Bone marrow (tissue), 2 donors: ENCODE results near the gene NUP88.

Experiments used
- DNase-seq, 2 donors: peaks; one replicate each; lab custom pipeline; 2025; lab: John Stamatoyannopoulos, UW

The NUP88 gene

GRCh38 chr17:5419959-5420653, 644 bp upstream of the NUP88 start, which contains the start of gene RPAIN:
Gene RPAIN, plus strand, starts transcription at chr17:5420182. Its CDS starts 29 bp downstream, at chr17:5420211.
- peak in 1 of 2 donors; percentile 95 for DNase-seq

GRCh38 chr17:5418858-5419355, 555 bp downstream of the NUP88 start:
- peak in 1 of 2 donors; percentile 27 for DNase-seq

- no peak for DNase-seq
Observed at GRCh38 chr17:5416901-5417300, 2.6 kb downstream of the NUP88 start.

DNA sequence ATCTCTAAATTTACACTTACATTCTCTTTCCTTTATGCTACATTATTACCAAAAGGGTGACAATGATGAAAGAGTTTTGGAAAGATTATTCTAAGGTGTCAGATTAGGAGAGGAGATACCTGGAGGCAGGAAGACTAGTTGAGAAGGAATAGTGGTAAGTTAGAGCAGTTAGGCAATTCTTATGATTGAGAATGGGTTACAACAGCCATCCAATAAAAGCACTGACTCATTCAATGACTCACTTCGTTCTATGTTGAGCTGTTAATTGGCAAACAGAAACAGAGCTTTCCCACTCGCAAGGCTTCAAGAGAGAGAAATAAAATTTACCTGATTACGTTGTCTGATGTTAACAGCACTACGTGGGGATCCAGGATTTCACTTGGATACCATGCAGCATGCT, 5.8 kb downstream of the NUP88 start:
- DNase-seq = no peak

GRCh38 chr17:5410594-5411272, 8.7 kb downstream of the NUP88 start:
- DNase-seq = no peak

DNA sequence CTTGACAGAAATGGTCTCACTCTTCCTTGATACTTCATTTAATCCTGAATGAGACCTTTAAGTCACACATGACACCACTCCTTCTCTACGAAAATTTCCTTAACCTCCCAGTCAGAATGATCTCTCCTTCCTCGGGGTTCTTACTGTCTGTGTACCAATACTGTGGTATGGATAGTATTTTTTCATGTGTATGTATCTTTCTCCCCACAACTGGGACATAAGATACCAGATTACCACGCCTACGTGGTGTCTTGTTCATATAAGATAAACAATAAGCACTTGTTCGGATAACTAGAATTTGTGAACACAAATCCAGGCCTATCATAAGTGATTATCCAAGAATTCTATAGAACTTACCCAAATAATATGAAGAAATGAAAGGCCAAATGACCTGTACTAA, 11.3 kb downstream of the NUP88 start:
- DNase-seq = no peak

GRCh38 chr17:5405400-5405799, 14.1 kb downstream of the NUP88 start:
- DNase-seq = no peak

DNA sequence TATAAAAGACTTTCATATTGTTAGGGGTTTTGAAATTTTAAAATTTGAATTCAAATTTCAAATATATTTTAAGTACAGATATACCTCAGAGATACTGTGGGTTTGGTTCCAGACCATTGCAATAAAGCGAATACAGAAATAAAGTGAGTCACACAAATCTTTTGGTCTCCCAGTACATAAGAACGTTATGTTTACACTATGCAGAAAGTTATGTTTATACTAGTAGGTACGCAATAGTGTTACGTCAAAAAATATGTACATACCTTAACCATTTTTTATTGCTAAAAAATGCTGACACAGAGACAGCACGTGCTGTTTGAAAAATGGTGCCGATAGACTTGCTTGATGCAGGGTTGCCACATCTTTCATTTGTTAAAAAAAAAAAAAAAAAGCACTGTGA, 19.7 kb downstream of the NUP88 start:
- DNase-seq = no peak

GRCh38 chr17:5396612-5397011, 22.9 kb downstream of the NUP88 start:
- no peak for DNase-seq

GRCh38 chr17:5391678-5392077, 27.8 kb downstream of the NUP88 start:
- no peak for DNase-seq

DNA sequence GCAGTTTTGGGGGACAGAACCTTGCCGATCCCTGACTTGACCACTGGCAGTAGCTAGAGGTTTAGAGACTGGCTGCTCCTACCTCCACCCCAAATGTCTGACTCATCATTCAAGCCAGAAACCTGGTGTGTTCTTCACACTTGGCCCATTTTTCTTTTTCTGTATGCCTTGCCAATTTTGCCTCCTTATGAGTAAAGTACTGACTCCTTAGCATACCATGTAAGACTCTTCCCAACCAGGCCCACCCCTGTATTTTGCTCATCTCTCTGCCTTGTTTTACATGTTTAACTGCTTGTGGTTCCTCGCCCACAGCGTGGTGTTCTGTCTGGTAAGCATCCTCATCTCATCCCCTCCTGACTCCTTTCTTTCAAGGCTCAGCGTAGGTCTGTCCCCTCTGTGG, 37.9 kb downstream of the NUP88 start:
- no peak for DNase-seq

- no peak for DNase-seq
Observed at GRCh38 chr17:5380491-5381135, 38.8 kb downstream of the NUP88 start.

DNA sequence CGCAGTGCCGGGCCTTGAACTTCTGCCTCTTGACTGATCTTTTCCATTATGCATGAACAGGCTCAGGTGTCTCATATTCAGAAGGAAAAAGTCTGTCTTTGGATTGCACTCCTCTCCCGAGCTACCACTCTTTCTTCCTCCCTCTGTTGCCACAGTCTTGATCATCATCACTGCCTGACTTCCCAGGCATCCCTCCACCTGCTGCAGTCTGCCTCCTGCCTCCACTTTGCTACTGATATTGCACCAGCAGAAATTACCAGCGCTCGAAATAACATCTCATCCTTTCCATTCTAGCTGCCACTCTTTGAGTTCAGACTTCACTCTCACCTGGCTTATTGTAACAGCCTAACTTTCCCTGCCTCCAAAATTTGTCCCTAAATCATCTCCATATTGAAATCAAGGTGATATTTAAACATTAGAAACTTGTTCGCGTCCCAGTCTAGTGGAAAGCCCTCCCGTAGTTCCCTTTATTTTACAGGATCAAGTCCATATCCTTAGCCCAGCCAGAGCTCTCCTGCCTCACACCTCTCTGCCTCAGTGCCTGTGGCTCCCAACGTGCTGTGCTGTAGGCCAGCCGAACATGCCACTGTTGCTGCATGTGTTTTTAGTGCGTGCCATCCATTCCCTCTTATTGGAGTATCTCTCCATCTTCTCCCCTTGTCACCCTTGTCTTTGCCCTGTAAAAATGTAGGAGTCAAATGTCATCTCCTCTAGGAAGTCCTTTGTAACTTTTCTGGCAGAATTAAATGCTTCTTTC, 39.9 kb downstream of the NUP88 start:
- no peak for DNase-seq

- DNase-seq = no peak
Observed at GRCh38 chr17:5378566-5379207, 40.8 kb downstream of the NUP88 start.

DNA sequence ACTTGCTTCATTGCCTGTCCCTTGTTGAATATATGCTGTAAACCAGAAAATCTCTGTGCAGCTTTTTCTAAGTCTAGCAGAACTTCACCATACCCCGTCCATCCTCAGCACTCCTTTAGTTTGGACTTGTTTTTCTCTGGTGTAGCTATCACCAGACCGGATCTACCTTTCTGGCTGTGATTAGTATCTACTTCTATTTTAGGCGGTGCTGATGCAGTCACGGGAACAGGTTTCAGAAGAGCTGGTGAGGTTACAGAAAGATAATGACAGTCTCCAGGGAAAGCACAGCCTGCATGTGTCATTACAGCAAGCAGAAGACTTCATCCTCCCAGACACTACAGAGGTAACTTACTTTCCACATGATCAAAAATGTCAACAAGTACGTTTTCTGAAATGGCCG, 46.4 kb downstream of the NUP88 start:
- DNase-seq = no peak

DNA sequence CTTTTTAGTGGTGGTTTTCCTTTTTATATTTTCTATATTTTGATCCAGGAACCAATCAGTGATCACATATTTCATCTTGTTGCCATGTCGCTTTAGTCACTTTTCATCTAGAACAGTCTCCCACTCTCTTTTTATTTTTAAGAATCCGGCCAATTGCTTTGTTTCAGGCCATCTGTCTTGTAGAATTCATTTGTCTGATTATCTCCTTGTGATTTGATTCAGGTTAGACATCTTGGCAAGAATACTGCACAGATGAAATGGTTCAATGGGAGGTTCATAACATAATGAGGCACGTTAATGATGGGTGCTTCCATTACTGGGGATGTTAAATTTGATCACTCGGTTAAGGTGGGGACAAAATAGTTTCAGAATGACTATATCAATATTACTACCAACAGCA, 49.1 kb downstream of the NUP88 start:
- no peak for DNase-seq

GRCh38 chr17:5365831-5366230, 53.6 kb downstream of the NUP88 start:
- no peak for DNase-seq

DNA sequence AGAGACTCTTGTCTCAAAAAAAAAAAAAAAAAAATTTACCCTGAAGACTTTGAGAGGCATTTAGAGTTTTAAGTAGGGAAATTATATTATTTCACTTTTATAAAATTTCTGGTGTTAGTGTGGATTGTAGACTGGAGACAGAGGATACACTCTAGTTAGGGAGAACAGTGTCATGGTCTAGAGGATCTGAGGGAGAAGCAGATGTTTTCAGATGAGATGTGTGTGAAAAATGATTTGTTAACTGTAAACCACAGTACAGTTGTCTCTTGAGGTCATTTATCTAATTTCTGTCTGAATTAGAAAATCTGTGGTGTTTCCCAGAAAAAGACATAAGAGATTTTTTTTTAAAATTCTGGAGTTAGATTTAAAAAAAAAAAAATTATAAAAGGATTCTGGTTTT, 54.8 kb downstream of the NUP88 start:
- no peak for DNase-seq

DNA sequence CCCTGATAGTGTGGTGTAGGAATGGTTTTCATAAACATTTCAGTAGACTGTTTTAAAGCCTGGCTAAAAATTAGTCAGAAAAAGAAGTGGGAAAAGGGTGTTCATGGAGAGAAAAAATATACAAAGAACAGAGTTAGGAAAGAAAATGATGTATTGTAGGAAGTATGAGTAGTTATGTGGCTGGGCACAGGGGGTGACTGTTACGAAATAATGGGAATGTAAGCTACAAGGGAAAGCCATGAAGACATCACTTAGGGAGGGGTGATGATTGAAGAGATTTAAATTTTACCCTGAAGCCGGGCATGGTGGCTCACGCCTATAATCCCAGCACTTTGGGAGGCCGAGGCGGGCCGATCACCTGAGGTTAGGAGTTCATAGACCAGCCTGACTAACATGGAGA, 55.3 kb downstream of the NUP88 start:
- DNase-seq = no peak

- DNase-seq = no peak
Observed at GRCh38 chr17:5362162-5362811, 57.2 kb downstream of the NUP88 start.

DNA sequence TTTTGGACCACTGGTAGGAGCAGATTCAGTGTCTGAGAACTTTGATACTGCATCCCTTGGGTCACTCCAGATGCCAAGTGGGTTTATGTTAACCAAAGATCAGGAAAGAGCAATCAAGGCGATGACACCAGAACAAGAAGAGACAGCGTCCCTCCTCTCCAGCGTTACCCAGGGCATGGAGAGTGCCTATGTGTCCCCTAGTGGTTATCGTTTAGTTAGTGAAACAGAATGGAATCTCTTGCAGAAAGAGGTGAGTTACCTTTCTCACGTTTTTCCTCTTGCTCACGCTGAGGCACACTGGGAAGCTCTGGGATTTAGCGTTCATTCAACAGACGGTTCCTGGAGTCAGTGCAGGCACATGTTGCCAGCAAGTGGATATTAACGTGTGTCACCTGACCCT, 58.0 kb downstream of the NUP88 start:
- DNase-seq = no peak
